Upper lobe of left lung (tissue), 6 donors: ENCODE results near the gene TBC1D1. TPM values are rescaled to one million over a fixed set of nuclear protein-coding genes. Genes with fewer than 3 reads are reported as not detected.

ENCODE experiments used
- ATAC-seq, 2 donors: fragments of 200-7000 bp; cut with Tn5 transposase; one replicate each; pipeline ENCODE4 v1.9.1; 2022; ENCODE audit warnings: mild to moderate bottlenecking in 2 of 2, moderate library complexity in 2 of 2; ENCODE audit not compliant: low FRiP score in 2 of 2
- DNase-seq, 2 donors: peaks; one replicate each; pipeline ENCODE4 v3.0.0-alpha.2; 2019 to 2020
- H3K27ac ChIP-seq, 4 donors: fragments of 200-600 bp; sonication (generic); one replicate each; pipeline ENCODE4 v1.5.1; 2016 to 2019
- H3K27me3 ChIP-seq, 4 donors: fragments of 200-600 bp; sonication (generic); one replicate each; pipeline ENCODE4 v1.5.1; 2017 to 2019
- H3K36me3 ChIP-seq, 4 donors: fragments of 200-600 bp; sonication (generic); one replicate each; pipeline ENCODE4 v1.5.1; 2016 to 2019
- H3K4me1 ChIP-seq, 4 donors: fragments of 200-600 bp; sonication (generic); one replicate each; pipeline ENCODE4 v1.5.1; 2018 to 2019
- H3K4me3 ChIP-seq, 4 donors: fragments of 200-600 bp; sonication (generic); one replicate each; pipeline ENCODE4 v1.5.1; 2017 to 2019; ENCODE audit warnings: mild to moderate bottlenecking in 2 of 4, moderate library complexity in 1 of 4
- H3K9me3 ChIP-seq, 4 donors: fragments of 200-600 bp; sonication (generic); one replicate each; pipeline ENCODE4 v1.5.1; 2018 to 2019
- EP300 ChIP-seq, 4 donors: sonication (generic); formaldehyde crosslinking; IDR thresholded peaks; one replicate each; pipeline ENCODE4 v1.5.1; 2017; ENCODE audit warnings: antibody characterized with exemption in 4 of 4, control low read depth in 2 of 4
- POLR2A ChIP-seq, 4 donors: fragments of 450-650 bp; IDR thresholded peaks; one replicate each; pipeline ENCODE4 v1.5.1; 2016 to 2017; ENCODE audit warnings: antibody characterized with exemption in 4 of 4, mild to moderate bottlenecking in 2 of 4
- POLR2AphosphoS5 ChIP-seq, 2 donors: sonication (generic); formaldehyde crosslinking; IDR thresholded peaks; one replicate each; pipeline ENCODE4 v1.5.1; 2017; ENCODE audit warnings: antibody characterized with exemption in 2 of 2
- WGBS, 2 donors: methylation state at CpG; one replicate each; pipeline ENCODE4 v1.1.5; 2017 to 2018; 5-methylcytosine and 5-hydroxymethylcytosine counted together
- total RNA-seq, 6 donors: library from RNA; depleted of rRNA in 4 of 6; stranded (reverse); fragments of >200 nt in 4 of 6; gene quantifications; one replicate each; pipeline versions ENCODE4 v1.1.0 to v1.2.1, GENCODE V29; 2016 to 2021
- TF ChIP-seq, protein P1 (sequence below), 6 experiments: fragments of 450-650 bp in 4 of 6; fragments of 200-600 bp in 2 of 6; sonication (generic) in 2 of 6; IDR thresholded peaks; one replicate each; pipeline ENCODE4 v1.5.1; 2016 to 2019; ENCODE audit warnings: antibody characterized with exemption in 6 of 6
- donor health status: DM: no; HTN: no; CAD: no; lungs with moderate emphysema.
- donor health status: DM: no; HTN: yes; CAD: no; lungs with severe emphysema.

Gene TBC1D1
- total RNA-seq, 6 donors from 2014 or later, result 45.1 to 68.1 (median 58.0) TPM

DNA sequence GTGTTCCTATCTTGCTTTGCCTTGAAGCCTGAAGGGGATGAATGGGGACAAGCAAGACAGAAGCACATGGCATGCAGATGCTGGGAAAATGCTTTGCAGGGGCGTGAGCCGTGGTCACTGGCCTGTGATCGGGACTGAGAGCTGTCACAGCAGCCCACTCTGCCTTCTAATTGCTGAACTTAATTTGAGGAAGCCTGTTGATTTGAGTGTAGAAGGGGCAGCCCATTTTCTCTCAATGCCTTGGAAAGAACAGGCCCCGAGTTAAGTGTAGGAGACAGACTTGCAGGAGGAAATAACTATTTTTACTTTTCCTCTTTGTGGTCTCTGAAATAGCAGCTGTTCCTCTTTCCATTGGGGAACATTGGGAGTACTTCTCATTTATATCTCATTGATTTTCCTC lies 26.1 kb upstream of the TBC1D1 start:
- TF ChIP-seq, protein P1, sequence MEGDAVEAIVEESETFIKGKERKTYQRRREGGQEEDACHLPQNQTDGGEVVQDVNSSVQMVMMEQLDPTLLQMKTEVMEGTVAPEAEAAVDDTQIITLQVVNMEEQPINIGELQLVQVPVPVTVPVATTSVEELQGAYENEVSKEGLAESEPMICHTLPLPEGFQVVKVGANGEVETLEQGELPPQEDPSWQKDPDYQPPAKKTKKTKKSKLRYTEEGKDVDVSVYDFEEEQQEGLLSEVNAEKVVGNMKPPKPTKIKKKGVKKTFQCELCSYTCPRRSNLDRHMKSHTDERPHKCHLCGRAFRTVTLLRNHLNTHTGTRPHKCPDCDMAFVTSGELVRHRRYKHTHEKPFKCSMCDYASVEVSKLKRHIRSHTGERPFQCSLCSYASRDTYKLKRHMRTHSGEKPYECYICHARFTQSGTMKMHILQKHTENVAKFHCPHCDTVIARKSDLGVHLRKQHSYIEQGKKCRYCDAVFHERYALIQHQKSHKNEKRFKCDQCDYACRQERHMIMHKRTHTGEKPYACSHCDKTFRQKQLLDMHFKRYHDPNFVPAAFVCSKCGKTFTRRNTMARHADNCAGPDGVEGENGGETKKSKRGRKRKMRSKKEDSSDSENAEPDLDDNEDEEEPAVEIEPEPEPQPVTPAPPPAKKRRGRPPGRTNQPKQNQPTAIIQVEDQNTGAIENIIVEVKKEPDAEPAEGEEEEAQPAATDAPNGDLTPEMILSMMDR (IDR thresholded peaks at IDR 0.05), result no peak
- TF ChIP-seq POLR2A (IDR thresholded peaks at IDR 0.05) (no peak), EP300 (IDR thresholded peaks at IDR 0.05) (no peak), POLR2AphosphoS5 (IDR thresholded peaks at IDR 0.05) (no peak)
- Histone ChIP-seq H3K4me3 (no peak overlapping the region), H3K27me3 (no peaks in the 10 kb centered on the region), H3K4me1 (peaks cover 0 to 10% (median 0%) of the 10 kb centered on the region in 4 donors), H3K36me3 (no peaks in the 10 kb centered on the region), H3K9me3 (no peaks in the 10 kb centered on the region), H3K27ac (peak overlapping the region in 2 of 4 donors; percentile 12 to 42)
- peak in 1 of 2 donors; percentile 24 for DNase-seq
- WGBS, 2 donors, result 56 to 63% methylated on average over 4 of the region's 4 CpGs
- ATAC-seq, result peak in 1 of 2 donors; percentile 75

DNA sequence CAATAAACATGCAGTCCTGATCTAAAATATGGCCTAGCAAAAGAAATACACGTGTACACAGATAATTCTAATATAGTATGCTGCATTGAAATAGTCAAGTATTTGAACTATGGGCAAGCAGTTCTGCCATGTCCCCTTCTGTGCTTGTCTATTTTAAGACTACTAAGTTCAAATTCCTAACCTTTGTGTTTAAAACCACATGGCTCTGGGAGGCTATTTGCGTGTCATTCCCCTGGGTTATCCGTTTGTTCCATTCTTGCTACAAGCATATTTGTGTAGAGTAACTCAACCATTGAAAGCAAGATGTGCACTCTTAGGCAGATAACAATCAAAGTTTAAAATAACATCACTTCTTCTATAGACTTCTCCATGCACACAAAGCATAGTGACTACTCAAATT lies 25.4 kb upstream of the TBC1D1 start:
- H3K36me3 ChIP-seq, result no peaks in the 10 kb centered on the region
- 72% methylated on average over 3 of the region's 3 CpGs for WGBS, 2 donors
- H3K27me3 ChIP-seq, result no peaks in the 10 kb centered on the region
- peaks cover 0 to 10% (median 0%) of the 10 kb centered on the region in 4 donors for H3K4me1 ChIP-seq
- no peak overlapping the region for H3K4me3 ChIP-seq
- DNase-seq (no peak), ATAC-seq (no peak)
- TF ChIP-seq EP300 (IDR thresholded peaks at IDR 0.05) (no peak), POLR2AphosphoS5 (IDR thresholded peaks at IDR 0.05) (no peak), POLR2A (IDR thresholded peaks at IDR 0.05) (no peak)
- TF ChIP-seq, protein P1 (IDR thresholded peaks at IDR 0.05), result no peak
- H3K9me3 ChIP-seq, result no peaks in the 10 kb centered on the region
- H3K27ac ChIP-seq, result peak overlapping the region in 2 of 4 donors; percentile 12 to 74

DNA sequence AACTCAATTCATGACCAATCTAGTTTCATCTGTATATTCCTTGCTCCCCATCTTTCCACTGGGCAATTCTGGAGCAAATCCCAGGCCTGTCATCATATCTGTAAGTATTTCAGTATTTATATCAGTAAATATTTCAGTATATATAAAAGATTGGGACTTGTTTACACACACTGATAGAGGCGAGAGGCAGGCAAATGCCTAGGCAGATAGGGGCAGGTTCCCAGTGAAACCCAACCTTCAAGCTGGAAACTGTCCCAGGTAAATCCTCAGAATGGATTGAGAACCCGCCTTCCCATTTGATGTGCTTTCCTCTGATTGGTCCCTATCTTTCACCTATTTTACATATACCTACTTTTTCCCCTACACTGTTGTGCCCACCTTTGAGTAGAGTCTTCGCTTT lies 23.8 kb upstream of the TBC1D1 start:
- H3K4me3 ChIP-seq, result no peak overlapping the region
- 95 to 100% methylated on average over 3 of the region's 3 CpGs for WGBS, 2 donors
- no peaks in the 10 kb centered on the region for H3K9me3 ChIP-seq
- no peak overlapping the region for H3K27ac ChIP-seq
- DNase-seq, result no peak
- H3K4me1 ChIP-seq, result peaks cover 0 to 10% (median 0%) of the 10 kb centered on the region in 4 donors
- TF ChIP-seq POLR2A (IDR thresholded peaks at IDR 0.05) (no peak), EP300 (IDR thresholded peaks at IDR 0.05) (no peak), POLR2AphosphoS5 (IDR thresholded peaks at IDR 0.05) (no peak)
- TF ChIP-seq, protein P1 (IDR thresholded peaks at IDR 0.05), result no peak
- no peaks in the 10 kb centered on the region for H3K27me3 ChIP-seq
- no peaks in the 10 kb centered on the region for H3K36me3 ChIP-seq
- ATAC-seq, result no peak

DNA sequence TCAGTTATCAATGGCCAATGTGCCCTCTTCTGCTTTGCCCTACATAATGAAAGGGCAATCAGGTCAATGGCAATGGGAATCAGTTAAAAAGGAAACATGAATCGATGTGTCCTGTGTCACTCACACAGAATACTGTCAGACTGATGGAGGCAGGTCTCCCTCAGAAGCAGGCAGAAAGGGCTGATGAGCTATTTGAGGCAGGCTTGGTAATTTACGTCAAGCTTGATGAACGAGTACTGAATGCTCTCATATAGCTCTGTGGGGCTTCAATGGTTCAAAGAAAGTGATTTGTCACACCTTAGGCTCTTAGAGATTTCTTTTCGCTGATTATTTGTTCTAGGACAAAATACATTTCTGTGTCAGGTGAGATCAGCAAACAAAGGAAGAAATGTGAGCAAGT lies 22.6 kb upstream of the TBC1D1 start:
- TF ChIP-seq POLR2A (IDR thresholded peaks at IDR 0.05) (no peak), EP300 (IDR thresholded peaks at IDR 0.05) (no peak), POLR2AphosphoS5 (IDR thresholded peaks at IDR 0.05) (no peak)
- TF ChIP-seq, protein P1 (IDR thresholded peaks at IDR 0.05), result no peak
- H3K36me3 ChIP-seq, result no peaks in the 10 kb centered on the region
- H3K4me3 ChIP-seq, result no peak overlapping the region
- H3K9me3 ChIP-seq, result no peaks in the 10 kb centered on the region
- WGBS, 2 donors, result 92 to 94% methylated on average over 4 of the region's 4 CpGs
- no peaks in the 10 kb centered on the region for H3K27me3 ChIP-seq
- H3K4me1 ChIP-seq, result peaks cover 0 to 10% (median 6%) of the 10 kb centered on the region in 4 donors
- no peak for ATAC-seq
- H3K27ac ChIP-seq, result no peak overlapping the region
- DNase-seq, result no peak

DNA sequence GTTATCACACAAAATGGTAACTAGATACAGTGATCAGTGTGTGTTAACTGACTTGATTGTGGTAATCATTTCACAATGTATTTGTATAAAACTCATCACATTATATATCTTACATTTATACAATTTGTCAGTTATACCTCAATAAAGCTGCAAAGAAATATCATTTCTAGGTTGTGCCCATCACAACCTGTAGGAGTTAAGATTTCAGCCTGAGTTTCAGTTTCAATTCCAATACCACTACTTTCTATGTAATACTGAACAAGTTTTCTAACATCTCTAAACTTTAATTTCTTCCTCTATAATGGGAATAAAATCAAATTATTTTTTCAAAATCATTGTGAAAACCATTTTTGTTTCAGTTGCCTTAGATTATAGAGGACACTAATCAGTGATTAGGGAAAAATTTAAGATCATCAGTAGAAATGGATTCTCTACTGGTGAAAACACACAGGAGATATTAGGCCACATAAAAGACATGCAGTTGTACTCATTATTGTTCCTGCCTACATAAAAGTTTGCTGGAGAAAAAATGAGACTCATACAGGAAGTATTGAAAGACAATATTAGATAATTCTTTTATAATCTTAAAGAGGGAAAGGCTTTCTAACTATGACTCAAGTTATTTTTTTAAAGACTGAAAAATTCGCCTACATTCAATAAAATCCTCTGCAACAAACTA lies 18.4 kb upstream of the TBC1D1 start:
- DNase-seq (no peak), ATAC-seq (no peak)
- TF ChIP-seq EP300 (IDR thresholded peaks at IDR 0.05) (no peak), POLR2A (IDR thresholded peaks at IDR 0.05) (no peak), POLR2AphosphoS5 (IDR thresholded peaks at IDR 0.05) (no peak)
- TF ChIP-seq, protein P1 (IDR thresholded peaks at IDR 0.05), result no peak
- Histone ChIP-seq H3K36me3 (no peaks in the 10 kb centered on the region), H3K27me3 (no peaks in the 10 kb centered on the region), H3K27ac (no peak overlapping the region), H3K4me3 (no peak overlapping the region), H3K4me1 (peaks cover 0 to 19% (median 8%) of the 10 kb centered on the region in 4 donors), H3K9me3 (no peaks in the 10 kb centered on the region)
- WGBS, 2 donors, result 81 to 83% methylated on average over 1 of the region's 1 CpG
